NCI-H1092 treated with DMSO at 0.1 percent for 48 hours (cell line): ENCODE results near the gene PEDS1.
"Not testable (repeated sequence)": the region's sequence is repeated elsewhere in the genome, so short reads cannot be mapped to it uniquely, and the experiment has no call there.

Experiments
- DNase-seq: peaks from one replicate; lab custom pipeline; 2025; lab: John Stamatoyannopoulos, UW

The PEDS1 gene

GRCh38 chr20:50163570-50164317 lies 10.2 kb upstream of the PEDS1 start:
- no peak for DNase-seq

GRCh38 chr20:50161494-50161893 lies 8.0 kb upstream of the PEDS1 start:
- not testable (repeated sequence) for DNase-seq

GRCh38 chr20:50153153-50153499 lies 397 bp downstream of the PEDS1 start:
- peak; percentile 33 for DNase-seq

DNA sequence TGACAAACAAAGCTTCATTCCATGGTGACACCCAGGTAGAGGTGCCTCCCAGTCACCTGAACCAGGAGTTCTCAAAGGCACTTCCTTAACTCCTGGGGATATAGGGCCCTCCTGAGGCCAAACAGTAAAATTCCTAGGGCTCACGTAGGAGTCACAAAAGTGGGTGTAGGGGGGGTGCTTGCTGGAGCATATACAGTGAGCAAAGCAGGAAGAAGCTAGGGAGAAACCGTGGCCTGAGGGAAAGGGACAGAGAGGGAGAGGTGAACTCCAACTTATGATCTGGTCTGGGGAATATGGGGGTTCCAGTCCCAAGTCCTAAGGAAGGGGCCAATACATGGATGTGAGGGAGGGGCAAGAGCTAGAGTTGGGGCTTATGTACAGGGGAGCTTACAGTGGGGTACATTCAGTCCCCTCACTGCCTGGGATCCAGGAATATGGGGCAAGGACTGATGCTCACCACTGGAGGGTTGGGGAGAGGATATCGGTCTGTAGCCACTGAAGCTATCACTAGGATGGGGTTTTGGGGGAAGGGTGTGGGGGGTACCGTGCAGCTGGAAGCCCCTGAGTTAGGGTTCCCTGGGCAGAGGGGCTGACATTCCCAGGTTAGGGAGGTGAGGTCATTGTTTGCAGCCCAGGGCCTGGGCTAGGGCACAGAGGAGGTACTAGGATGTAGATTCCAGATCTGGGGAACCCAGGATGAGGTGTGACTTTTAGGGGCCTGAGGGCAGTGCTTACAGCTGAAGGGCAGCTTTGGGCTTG lies 950 bp downstream of the PEDS1 start:
- no peak for DNase-seq

DNA sequence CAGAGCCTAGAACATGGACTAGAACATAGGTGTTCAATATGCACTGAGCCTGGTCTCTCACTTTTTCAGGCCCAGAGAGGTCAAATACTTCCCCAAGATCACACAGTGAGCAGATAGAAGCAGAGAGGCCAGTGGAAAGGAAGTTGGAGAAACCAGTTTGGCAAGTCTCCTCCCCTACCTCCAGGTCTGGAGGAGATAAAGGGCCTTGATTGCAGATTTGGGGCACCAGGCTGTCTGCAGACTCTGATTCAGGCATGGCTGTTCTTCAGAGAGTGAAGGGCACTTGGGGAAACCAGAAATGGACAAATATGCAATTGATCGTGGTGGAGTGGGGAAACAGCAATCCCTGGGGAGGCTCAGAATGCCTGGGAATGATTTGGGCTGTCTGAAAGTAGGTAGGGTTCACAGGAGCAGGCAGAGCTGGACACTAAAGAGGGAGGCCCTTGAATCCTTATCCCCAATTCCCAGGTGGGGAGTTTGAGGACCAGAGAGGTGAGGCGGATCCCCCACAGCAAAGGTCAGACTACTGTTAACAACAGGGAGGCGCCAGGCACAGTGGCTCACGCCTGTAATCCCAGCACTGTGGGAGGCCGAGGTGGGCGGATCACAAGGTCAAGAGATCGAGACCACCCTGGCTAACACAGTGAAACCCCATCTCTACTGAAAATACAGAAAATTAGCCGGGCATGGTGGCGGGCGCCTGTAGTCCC lies 2.3 kb downstream of the PEDS1 start:
- no peak for DNase-seq

DNA sequence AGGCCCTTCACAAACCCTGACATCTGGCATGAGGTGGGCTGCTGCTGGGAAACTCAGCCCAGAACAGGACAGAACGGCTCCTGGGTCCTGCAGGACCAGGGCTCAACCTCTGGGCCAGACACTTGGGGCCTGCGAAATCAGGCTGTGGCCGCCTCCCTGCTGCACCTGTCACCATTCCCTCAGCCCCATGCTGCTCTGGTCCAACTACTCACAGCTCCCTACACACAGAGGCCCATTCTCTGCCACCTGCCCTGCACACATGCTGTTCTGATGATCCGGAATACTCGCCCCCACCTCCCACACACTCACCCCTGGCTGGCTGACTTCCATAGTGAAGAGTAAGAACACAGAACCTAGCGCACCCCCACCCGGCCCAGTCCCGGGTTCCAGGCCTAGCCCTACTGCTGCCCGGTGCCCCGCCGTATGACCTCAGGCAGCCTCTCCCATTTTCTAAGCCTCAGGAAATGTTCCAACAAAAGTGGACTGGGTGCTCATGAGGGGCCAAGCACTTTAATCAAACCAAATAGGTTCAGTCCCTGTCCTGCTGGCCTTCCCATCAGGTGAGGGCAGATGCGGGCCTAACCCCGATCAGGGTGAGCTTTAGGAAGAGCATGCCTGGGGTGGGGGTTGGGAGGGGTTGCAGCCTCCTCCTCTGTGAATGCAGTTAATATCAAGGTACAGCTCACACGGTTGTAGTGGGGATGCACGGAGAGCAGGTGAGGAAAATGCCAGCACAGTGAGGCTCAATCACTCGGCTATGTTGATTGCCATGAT lies 3.9 kb downstream of the PEDS1 start:
- DNase-seq, result no peak

DNA sequence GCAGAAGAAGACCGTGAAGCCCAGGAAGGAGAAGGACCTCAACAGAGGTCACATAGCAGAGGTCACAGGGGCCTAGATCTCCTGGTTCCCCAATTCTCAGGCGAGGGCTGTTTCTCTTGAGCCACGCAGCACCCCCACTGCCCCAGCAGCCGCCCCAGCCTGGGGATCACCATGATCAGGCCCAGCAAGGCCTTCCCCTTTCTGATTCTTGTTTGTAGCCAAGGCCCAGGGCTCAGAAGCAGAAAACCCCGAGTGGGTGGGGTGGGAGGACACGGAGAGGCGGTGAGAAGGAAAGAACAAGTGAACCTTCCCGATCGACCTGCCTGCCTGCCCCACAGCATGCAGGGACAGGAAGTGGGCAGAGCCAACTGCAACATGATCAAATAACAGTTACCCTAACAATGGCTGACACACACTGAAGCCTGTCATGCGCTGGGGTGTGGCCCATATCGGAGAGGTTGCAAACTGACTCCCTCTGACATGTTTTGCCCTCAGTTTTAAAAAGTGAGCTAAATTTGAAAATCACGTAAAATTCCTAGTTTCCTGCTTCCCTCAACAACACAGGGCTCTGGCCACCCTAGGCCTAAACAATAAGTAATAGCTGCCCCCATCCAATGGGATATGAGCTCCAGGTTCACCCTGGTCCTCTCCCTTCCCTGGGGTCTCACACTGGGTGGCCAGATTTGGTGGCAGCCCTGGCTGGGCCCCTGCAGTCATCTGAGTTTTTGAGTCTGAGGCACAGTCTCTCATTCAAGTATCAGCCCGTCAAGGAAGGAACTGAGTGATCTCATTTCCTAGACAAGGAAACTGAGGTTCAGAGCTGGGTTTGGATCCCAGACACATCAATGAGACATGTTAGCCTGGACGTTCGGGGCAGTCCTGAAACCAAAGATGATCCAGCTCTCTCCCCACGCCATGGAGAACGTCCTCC lies 6.5 kb downstream of the PEDS1 start:
- DNase-seq, result no peak

DNA sequence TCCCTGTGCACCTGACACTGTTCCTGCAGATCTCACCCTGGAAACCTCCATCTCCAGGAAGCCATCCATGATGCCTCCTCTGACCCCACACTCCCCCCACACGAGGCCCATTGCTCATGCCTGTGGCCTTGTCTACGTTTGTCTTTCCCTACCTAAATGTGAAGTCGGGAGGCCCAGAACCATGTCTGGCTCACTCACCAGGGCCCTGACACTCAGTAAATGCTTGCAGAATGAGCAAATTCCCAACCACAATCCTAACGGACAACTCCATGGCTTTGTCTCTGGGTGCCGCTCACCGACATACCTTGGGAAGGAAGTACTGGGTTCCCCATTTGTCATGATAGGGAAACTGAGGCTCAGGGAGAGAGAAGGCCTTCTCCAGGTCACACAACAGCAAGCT lies 7.3 kb downstream of the PEDS1 start:
- no peak for DNase-seq

- DNase-seq, result no peak
Observed at GRCh38 chr20:50145566-50145965, 8.0 kb downstream of the PEDS1 start.

- DNase-seq, result no peak
Observed at GRCh38 chr20:50144362-50144761, 9.2 kb downstream of the PEDS1 start.

GRCh38 chr20:50142812-50143211 lies 10.7 kb downstream of the PEDS1 start:
- DNase-seq, result no peak

DNA sequence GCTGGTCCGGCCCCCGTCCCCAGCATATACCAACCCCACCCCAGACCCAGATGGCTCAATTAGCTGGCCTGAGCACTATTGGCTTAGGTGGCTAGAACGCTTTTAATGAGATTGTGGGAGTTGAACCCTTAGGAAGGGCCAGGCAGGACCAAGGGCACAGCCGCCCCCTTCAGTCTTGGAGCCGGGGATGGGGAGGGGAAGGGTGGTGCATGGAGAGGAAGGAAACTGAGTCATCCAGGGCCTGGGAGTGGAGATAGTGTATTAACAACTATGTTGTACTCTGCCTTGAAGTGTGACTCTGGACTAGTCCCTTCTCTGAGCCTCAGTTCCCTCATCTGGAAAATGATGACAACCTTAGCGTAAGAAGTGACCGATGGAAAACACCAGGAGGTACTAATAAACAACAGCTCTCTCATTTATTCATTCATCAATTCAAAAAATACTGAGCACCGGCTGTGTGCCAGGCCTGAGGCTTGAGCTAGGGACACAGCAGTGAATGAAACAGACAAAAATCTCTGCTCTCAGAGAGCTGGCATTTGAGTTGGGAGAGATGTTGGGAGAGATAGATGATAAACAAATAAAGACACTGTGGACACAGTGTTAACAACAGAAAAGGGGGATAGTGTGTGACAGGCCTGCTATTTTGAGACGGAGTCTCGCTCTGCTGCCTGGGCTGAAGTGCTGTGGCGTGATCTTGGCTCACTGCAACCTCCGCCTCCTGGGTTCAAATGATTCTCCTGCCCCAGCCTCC lies 11.5 kb downstream of the PEDS1 start:
- DNase-seq, result no peak

DNA sequence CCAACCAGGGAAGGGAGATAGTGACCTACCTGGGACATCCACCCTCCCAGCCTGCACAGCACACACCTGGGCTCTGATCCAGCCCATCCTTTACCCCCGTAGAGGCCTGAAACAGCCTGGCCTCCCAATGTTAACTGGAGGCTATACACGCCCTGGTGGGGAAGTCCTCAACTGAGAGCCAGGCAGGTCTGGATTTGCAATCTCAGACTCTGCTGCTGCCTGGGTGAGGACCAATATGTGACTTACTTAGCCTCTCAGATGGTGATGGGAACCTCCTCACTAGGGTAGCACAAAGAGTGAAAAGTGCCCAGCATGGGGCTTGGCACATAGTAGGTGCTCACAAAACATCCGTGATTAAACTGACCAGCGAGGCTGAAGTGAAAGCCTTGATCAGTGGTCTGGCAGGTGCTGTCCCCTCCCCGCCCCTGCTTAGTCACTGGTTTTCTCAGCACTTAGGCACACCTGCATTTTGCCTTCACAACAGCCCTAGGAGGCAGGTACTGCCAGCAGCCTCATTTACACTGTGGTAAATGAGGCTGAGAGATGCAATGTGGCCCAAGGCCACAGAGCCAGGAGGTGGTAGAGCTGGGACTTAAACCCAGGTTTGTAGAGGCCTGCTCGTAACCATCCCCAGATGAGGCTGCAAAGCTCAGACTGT lies 12.4 kb downstream of the PEDS1 start:
- no peak for DNase-seq

DNA sequence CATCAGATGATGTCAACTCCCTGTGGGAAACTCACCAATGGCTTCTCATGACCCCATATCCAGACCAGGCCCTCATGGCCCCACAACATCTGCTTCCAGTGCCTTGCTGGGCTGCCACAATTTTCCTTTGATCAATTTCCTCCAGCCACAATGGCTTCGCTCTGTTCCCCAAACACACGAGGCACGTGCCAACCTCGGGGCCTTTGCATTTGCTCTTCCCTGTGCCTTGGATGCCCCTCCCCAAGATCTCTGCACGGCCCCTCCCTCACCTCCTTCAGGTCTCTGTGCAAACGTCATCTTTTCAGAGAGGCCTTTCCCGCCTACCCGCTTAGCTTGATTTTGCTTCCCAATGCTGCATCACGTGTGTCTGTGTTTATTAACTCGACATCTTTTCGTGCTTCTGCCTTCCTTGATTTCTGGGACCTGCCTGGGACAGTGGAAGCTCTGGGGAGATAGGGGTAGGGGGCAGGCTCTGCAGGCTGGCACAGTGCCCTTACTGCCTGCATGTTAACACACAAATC lies 13.1 kb downstream of the PEDS1 start:
- DNase-seq, result no peak

DNA sequence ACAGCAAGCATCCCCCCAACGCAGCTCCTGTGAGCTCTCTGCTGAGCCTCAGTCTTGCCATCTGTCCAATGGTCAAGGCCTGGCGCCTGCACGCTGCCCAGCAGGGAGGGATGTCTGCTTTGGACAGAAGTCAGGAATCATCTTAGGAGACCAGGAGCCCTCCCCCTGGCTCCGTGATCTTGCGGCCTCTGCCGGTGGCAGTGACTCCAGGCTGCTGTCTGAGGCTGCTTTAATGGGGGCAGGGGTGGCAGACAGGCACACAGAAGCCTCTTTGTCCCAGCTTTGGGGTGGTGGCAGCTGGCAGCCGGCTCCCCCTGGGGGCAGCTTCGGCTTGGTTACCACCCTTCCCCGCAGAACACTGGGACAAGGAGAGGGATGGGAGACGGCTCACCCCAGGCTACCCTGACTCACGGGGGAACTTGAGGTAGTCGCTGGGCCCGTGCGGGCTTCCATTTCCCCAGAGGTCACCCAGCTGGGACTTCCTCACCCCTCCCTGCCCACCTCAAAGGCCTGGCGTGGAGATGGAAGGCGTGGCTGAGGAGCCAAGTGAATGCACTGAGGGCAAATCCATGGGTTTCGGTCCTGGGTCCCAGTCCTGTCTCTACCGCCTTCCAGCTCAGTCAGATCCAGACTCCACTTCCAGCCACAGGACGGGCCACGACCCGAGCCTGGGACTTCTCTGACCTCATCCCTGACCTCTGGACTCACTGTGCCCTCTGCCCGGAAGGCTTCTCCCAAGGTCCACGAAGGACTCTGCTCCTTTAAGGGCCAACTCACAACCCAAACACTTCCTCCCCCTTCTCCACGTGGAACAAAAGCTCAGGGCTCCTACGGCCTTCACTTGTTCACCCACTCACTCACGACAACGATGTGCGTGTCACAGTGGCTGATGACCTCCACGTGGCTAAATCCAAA lies 14.8 kb downstream of the PEDS1 start:
- DNase-seq, result no peak

DNA sequence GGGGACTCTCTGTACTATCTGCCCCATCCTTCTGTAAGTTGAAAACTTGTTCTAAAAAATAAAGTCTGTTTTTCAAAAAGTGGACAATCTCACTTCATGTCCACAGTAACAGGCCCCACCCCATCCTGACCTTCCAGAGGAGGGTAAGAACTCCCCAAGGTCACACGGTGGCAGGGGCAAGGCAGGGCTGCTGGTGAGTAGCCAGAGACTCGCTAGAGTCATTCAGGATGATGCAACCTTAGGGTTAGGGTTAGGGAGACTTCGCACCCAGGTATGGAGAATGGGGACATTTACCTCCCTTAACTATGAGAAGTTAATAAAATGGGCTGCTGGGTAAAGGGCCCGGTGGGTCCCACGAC lies 15.4 kb downstream of the PEDS1 start:
- DNase-seq, result no peak

DNA sequence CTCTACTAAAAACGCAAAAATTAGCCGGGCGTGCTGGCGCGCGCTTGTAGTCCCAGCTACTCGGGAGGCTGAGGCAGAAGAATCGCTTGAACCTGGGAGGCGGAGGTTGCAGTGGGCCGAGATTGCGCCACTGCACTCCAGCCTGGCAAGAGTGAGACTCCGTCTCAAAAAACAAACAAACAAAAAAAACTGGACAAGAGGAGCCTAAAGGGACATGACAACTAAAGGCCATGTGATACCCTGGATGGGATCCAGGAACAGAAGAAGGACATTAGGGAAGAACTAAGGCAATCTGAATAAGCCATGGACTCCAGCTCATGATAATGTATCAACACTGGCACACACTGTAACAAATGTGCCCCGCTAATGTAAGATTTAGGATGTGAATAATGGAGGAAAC lies 15.8 kb downstream of the PEDS1 start:
- DNase-seq, result not testable (repeated sequence)

DNA sequence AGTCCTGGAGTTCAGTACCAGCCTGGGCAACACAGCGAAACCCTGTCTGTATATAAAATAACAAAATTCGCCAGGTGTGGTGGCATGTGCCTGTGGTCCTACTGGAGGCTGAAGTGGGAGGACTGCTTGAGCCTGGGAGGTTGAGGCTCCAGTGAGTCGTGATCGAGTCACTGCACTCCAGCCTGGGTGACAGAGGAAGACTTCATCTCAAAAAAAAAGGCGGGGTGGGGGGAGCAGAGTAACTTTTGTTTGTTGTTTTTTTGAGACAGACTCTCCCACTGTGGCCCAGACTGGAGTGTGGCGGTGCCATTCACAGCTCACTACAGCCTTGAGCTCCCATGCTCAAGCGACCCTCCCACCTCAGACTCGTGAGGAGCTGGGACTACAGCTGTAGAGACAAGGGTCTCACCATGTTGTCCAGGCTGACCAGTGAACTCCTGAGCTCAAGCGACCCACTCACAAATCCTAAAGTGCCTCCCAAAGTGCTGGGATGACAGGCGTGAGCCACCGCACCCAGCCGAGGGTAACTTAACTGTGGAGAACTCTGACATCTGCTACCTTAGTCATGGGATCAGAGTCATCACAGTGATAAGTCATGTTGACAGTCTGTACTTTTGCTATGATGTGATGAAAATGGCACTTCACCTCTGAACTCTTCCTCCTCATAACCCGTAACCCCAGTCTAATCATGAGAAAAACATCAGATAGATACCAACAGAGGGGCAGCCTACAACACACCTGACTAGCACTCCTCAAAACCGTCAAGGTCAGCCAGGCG lies 16.5 kb downstream of the PEDS1 start:
- DNase-seq, result no peak
